Heart left ventricle (tissue), 16 donors: ENCODE measurements around the gene BICDL2. TPM values are rescaled to one million over a fixed set of nuclear protein-coding genes. Genes with fewer than 3 reads are reported as not detected.

Source experiments
- ATAC-seq, 4 donors: fragments of 200-7000 bp; cut with Tn5 transposase; one replicate each; pipeline ENCODE4 v1.9.1; 2020 to 2022; ENCODE audit warnings: moderate library complexity in 4 of 4, mild to moderate bottlenecking in 3 of 4, moderate number of reproducible peaks in 1 of 4
- DNase-seq, 5 donors: peaks; one replicate each; pipeline ENCODE4 v3.0.0-alpha.2; 2020
- H3K27ac ChIP-seq, 12 donors: fragments of 200-600 bp; sonication (generic) in 4 of 12; one replicate each; pipeline versions ENCODE4 v1.5.0 to v1.8.0; 2016 to 2022; ENCODE audit warnings: mild to moderate bottlenecking in 2 of 12
- H3K27me3 ChIP-seq, 9 donors: fragments of 200-600 bp; sonication (generic) in 2 of 9; one replicate each; pipeline versions ENCODE4 v1.5.1 to v1.8.0; 2016 to 2022; ENCODE audit warnings: mild to moderate bottlenecking in 3 of 9
- H3K36me3 ChIP-seq, 9 donors: fragments of 200-600 bp; sonication (generic) in 2 of 9; one replicate each; pipeline versions ENCODE4 v1.5.0 to v1.8.0; 2018 to 2022; ENCODE audit warnings: mild to moderate bottlenecking in 2 of 9
- H3K4me1 ChIP-seq, 12 donors: fragments of 200-600 bp; sonication (generic) in 4 of 12; one replicate each; pipeline versions ENCODE4 v1.5.0 to v1.8.0; 2016 to 2022; ENCODE audit warnings: mild to moderate bottlenecking in 3 of 12
- H3K4me3 ChIP-seq, 12 donors: fragments of 200-600 bp; sonication (generic) in 4 of 12; one replicate each; pipeline versions ENCODE4 v1.5.0 to v1.8.0; 2017 to 2022; ENCODE audit warnings: mild to moderate bottlenecking in 9 of 12, moderate library complexity in 4 of 12
- H3K9me3 ChIP-seq, 12 donors: fragments of 200-600 bp; sonication (generic) in 4 of 12; one replicate each; pipeline versions ENCODE4 v1.5.0 to v1.8.0; 2016 to 2022; ENCODE audit warnings: mild to moderate bottlenecking in 1 of 12
- CTCF ChIP-seq, 12 donors: fragments of 200-600 bp; sonication (generic) in 4 of 12; IDR thresholded peaks; one replicate each; pipeline versions ENCODE4 v1.5.0 to v1.8.0; 2018 to 2022; ENCODE audit warnings: antibody characterized with exemption in 12 of 12, mild to moderate bottlenecking in 5 of 12
- POLR2A ChIP-seq, 2 donors: fragments of 450-650 bp; IDR thresholded peaks; one replicate each; pipeline ENCODE4 v1.6.1; 2017; ENCODE audit warnings: antibody characterized with exemption in 2 of 2, mild to moderate bottlenecking in 2 of 2, moderate library complexity in 2 of 2
- WGBS, 4 donors: extraction: QIAGEN DNeasy Blood & Tissue Kit in 2 of 4; methylation state at CpG; one replicate each; pipeline versions ENCODE4 v1.1.5 to v1.1.7; 2013 to 2018; 5-methylcytosine and 5-hydroxymethylcytosine counted together
- intact Hi-C, 10 donors: fragments of 100-400 bp; cut with DNase I; formaldehyde crosslinking; loops; one replicate each; pipeline versions ENCODE4 v1.11.1 to v1.14.2; 2022
- polyA plus RNA-seq, 2 donors: library from polyadenylated mRNA; stranded (reverse); fragments of 200-250 nt; gene quantifications; one replicate each; pipeline ENCODE4 v1.2.3, GENCODE V29; 2013
- total RNA-seq, 9 donors: library from RNA; depleted of rRNA in 2 of 9; stranded (reverse); fragments of >200 nt in 2 of 9; fragmentation: NEBNext Ultra II Directional in 3 of 9; extraction: Animal tissue kit (Norgen Biotek cat#: 25700) in 3 of 9; gene quantifications; one replicate each; pipeline versions ENCODE4 v1.1.0 to v1.2.4, GENCODE V29; 2016 to 2023
- donor health status: ischemic (EF 13 %, LVEDD 7.1; RV severe dilation, severe dysfunction).
- donor health status: healthy with polysubstance abuse.
- donor health status: DM: no; HTN: yes; CAD: no.
- donor health status: DM: no; HTN: no; CAD: no.
- donor health status: ischemic (EF 25% LVEDD 6.9; RV normal size, moderate dysfunction).
- donor health status: ischemic (EF 25% LVEDD 5.7; RV mildly dilated, moderate dysfunction).
- donor health status: healthy.
- donor health status: DM: yes; HTN: yes; CAD: no.
- donor health status: ischemic (EF 35%, LVEDD 5.7; RV mildly dilated, moderate dysfunction).
- donor health status: nonischemic (EF 11% LVEDD 7.7; RV severe dilation, severe dysfunction).
- donor health status: DM: yes; HTN: yes; CAD: no.
- donor health status: PGD.
- donor health status: ischemic (EF 29% LVEDD 5.4; RV normal size, mild dysfunction).
- donor health status: nonischemic (EF 23%, LVEDD 6.1; RV moderate dilation, normal function).

Gene BICDL2
- total and polyA plus RNA-seq, 11 donors, result 0.07 TPM; not detected in 10

- Histone ChIP-seq H3K4me1 (peaks cover 0 to 30% (median 4%) of the 10 kb centered on the region in 12 donors), H3K4me3 (peak overlapping the region in 1 of 12 donors; percentile 33), H3K27me3 (peaks cover 8 to 77% (median 43%) of the 10 kb centered on the region in 9 donors), H3K9me3 (no peaks in the 10 kb centered on the region), H3K36me3 (peaks cover 0 to 2% (median 0%) of the 10 kb centered on the region in 9 donors), H3K27ac (peak overlapping the region in 1 of 12 donors; percentile 49)
- intact Hi-C loops, result no loop called here
- TF ChIP-seq POLR2A (IDR thresholded peaks at IDR 0.05) (no peak), CTCF (IDR thresholded peaks at IDR 0.05) (no peak)
- DNase-seq (no peak), ATAC-seq (no peak)
- 60 to 69% (median 65%) methylated on average over 12 to 13 of the region's 13 CpGs for WGBS, 4 donors
These were observed 29.4 kb downstream of the BICDL2 start for GRCh38 chr16:3007059-3007956.

GRCh38 chr16:3004781-3005284, 31.9 kb downstream of the BICDL2 start:
- intact Hi-C loops, result loop anchor here in 1 of 10 donors (1.0 kb wide), 1 partner anchor 15 kb away; the partner anchor contains the start of gene TNFRSF12A
- H3K4me3 ChIP-seq, result peak overlapping the region in 11 of 12 donors; percentile 15 to 56 (median 50)
- DNase-seq (no peak), ATAC-seq (no peak)
- TF ChIP-seq POLR2A (IDR thresholded peaks at IDR 0.05) (no peak), CTCF (IDR thresholded peaks at IDR 0.05) (no peak)
- peaks cover 0 to 2% (median 0%) of the 10 kb centered on the region in 9 donors for H3K36me3 ChIP-seq
- peak overlapping the region in 9 of 12 donors; percentile 18 to 80 (median 65) for H3K27ac ChIP-seq
- H3K4me1 ChIP-seq, result peaks cover 0 to 30% (median 4%) of the 10 kb centered on the region in 12 donors
- 5 to 8% (median 6%) methylated on average over 19 to 25 of the region's 25 CpGs for WGBS, 4 donors
- peaks cover 0 to 62% (median 29%) of the 10 kb centered on the region in 9 donors for H3K27me3 ChIP-seq
- H3K9me3 ChIP-seq, result no peaks in the 10 kb centered on the region

GRCh38 chr16:3004319-3004718, 32.4 kb downstream of the BICDL2 start:
- intact Hi-C loops, result loop anchor here in 1 of 10 donors (1.0 kb wide), 1 partner anchor 16 kb away; the partner anchor contains the start of gene TNFRSF12A
- Histone ChIP-seq H3K36me3 (peaks cover 0 to 2% (median 0%) of the 10 kb centered on the region in 9 donors), H3K4me3 (peak overlapping the region in 6 of 12 donors; percentile 25 to 53 (median 40)), H3K9me3 (no peaks in the 10 kb centered on the region), H3K27ac (peak overlapping the region in 1 of 12 donors; percentile 67), H3K27me3 (peaks cover 0 to 57% (median 23%) of the 10 kb centered on the region in 9 donors), H3K4me1 (peaks cover 0 to 30% (median 4%) of the 10 kb centered on the region in 12 donors)
- ATAC-seq (no peak), DNase-seq (no peak)
- no peak for TF ChIP-seq POLR2A (IDR thresholded peaks at IDR 0.05)
- no peak for TF ChIP-seq CTCF (IDR thresholded peaks at IDR 0.05)
- 0 to 2% (median 1%) methylated on average over 17 to 64 of the region's 67 CpGs for WGBS, 4 donors
